Right forelimb (tissue), 1 donor: ENCODE results near the gene TEX10.
"Not testable (repeated sequence)": the region's sequence is repeated elsewhere in the genome, so short reads cannot be mapped to it uniquely, and the experiment has no call there.

Experiments used
- DNase-seq: peaks from one replicate; pipeline ENCODE4 v3.0.0-alpha.2; 2018

TEX10 gene

GRCh38 chr9:100352727-100353505 is at the start of gene TEX10:
Gene TEX10 (minus strand): TSS chr9:100352942. CDS start chr9:100349363, 3,579 bp downstream.
- peak; percentile 92 for DNase-seq

GRCh38 chr9:100401042-100401441 is 48.3 kb upstream of the TEX10 start:
- no peak for DNase-seq

- no peak for DNase-seq
These were observed 45.0 kb upstream of the TEX10 start for GRCh38 chr9:100397529-100398266.

- no peak for DNase-seq
These were observed 44.0 kb upstream of the TEX10 start for GRCh38 chr9:100396769-100397168.

- no peak for DNase-seq
These were observed 42.1 kb upstream of the TEX10 start for GRCh38 chr9:100394816-100395215.

- DNase-seq: no peak
These were observed 41.4 kb upstream of the TEX10 start for GRCh38 chr9:100394032-100394695.

- not testable (repeated sequence) for DNase-seq
These were observed 40.2 kb upstream of the TEX10 start for GRCh38 chr9:100392989-100393388.

GRCh38 chr9:100379862-100380261 is 27.1 kb upstream of the TEX10 start:
- no peak for DNase-seq

GRCh38 chr9:100377015-100377414 is 24.3 kb upstream of the TEX10 start:
- DNase-seq: no peak

- no peak for DNase-seq
These were observed 22.9 kb upstream of the TEX10 start for GRCh38 chr9:100375658-100376057.

GRCh38 chr9:100372648-100373047 is 19.9 kb upstream of the TEX10 start:
- no peak for DNase-seq

GRCh38 chr9:100370064-100370723 is 17.5 kb upstream of the TEX10 start:
- no peak for DNase-seq

- DNase-seq: no peak
These were observed 15.9 kb upstream of the TEX10 start for GRCh38 chr9:100368672-100369071.

- DNase-seq: no peak
These were observed 13.4 kb upstream of the TEX10 start for GRCh38 chr9:100366121-100366520.

GRCh38 chr9:100364013-100364412 is 11.3 kb upstream of the TEX10 start:
- no peak for DNase-seq

GRCh38 chr9:100359057-100359456 is 6.3 kb upstream of the TEX10 start:
- DNase-seq: no peak

- no peak for DNase-seq
These were observed 4.8 kb upstream of the TEX10 start for GRCh38 chr9:100357501-100357900.

- no peak for DNase-seq
These were observed 2.8 kb upstream of the TEX10 start for GRCh38 chr9:100355561-100355960.

- DNase-seq: no peak
These were observed 1.5 kb upstream of the TEX10 start for GRCh38 chr9:100354121-100354800.

GRCh38 chr9:100352201-100352726 is 478 bp downstream of the TEX10 start:
- DNase-seq: no peak

GRCh38 chr9:100351508-100351907 is 1.2 kb downstream of the TEX10 start:
- DNase-seq: no peak

GRCh38 chr9:100350188-100350587 is 2.6 kb downstream of the TEX10 start:
- DNase-seq: no peak
